Liver (tissue), 9 donors: ENCODE measurements around the gene ASPSCR1. TPM values are rescaled to one million over a fixed set of nuclear protein-coding genes. Genes with fewer than 3 reads are reported as not detected.

ENCODE experiments used
- DNase-seq: peaks from one replicate; pipeline ENCODE4 v3.0.0-alpha.2; 2017; ENCODE audit warnings: low spot score
- H3K27ac ChIP-seq, 2 donors: one replicate each; pipeline ENCODE4 v1.7.0; 2013; ENCODE audit warnings: inconsistent platforms in 2 of 2, low read length in 2 of 2, control low read depth in 1 of 2, low read depth in 1 of 2, mild to moderate bottlenecking in 1 of 2
- H3K27me3 ChIP-seq, 4 donors: one replicate each; pipeline versions ENCODE4 v1.6.1 to v1.7.0; 2013; ENCODE audit warnings: low read length in 3 of 4, inconsistent platforms in 1 of 4, mild to moderate bottlenecking in 1 of 4, moderate library complexity in 1 of 4; ENCODE audit not compliant: control insufficient read depth in 4 of 4, insufficient read depth in 4 of 4
- H3K36me3 ChIP-seq, 4 donors: one replicate each; pipeline versions ENCODE4 v1.6.1 to v1.7.0; 2013; ENCODE audit warnings: low read length in 3 of 4, mild to moderate bottlenecking in 3 of 4, low read depth in 1 of 4, moderate library complexity in 1 of 4; ENCODE audit not compliant: control insufficient read depth in 4 of 4, insufficient read depth in 3 of 4
- H3K4me1 ChIP-seq, 4 donors: one replicate each; pipeline versions ENCODE4 v1.6.1 to v1.7.0; 2013; ENCODE audit warnings: low read length in 3 of 4, mild to moderate bottlenecking in 3 of 4, moderate library complexity in 1 of 4; ENCODE audit not compliant: control insufficient read depth in 4 of 4, insufficient read depth in 4 of 4
- H3K4me3 ChIP-seq, 3 donors: one replicate each; pipeline versions ENCODE4 v1.6.1 to v1.7.0; 2013; ENCODE audit warnings: low read length in 3 of 3, control low read depth in 1 of 3, low read depth in 1 of 3, mild to moderate bottlenecking in 1 of 3
- H3K9ac ChIP-seq, 2 donors: one replicate each; pipeline ENCODE4 v1.7.0; 2013; ENCODE audit warnings: low read length in 2 of 2, mild to moderate bottlenecking in 2 of 2, moderate library complexity in 2 of 2, control low read depth in 1 of 2, low read depth in 1 of 2
- H3K9me3 ChIP-seq, 4 donors: one replicate each; pipeline versions ENCODE4 v1.6.1 to v1.7.0; 2013; ENCODE audit warnings: low read length in 3 of 4; ENCODE audit not compliant: control insufficient read depth in 4 of 4
- CTCF ChIP-seq: fragments of 150-350 bp; IDR thresholded peaks from 2 replicates; pipeline ENCODE4 v1.5.1; 2017; ENCODE audit warnings: improper control_type of control experiment, low read depth, low read length; ENCODE audit not compliant: missing input control
- EGR1 ChIP-seq, 2 donors: IDR thresholded peaks; 2 replicates each; pipeline ENCODE4 v1.6.1; 2016 to 2018; ENCODE audit warnings: antibody characterized with exemption in 2 of 2, low read depth in 2 of 2
- FOXA1 ChIP-seq: IDR thresholded peaks from 2 replicates; pipeline ENCODE4 v1.6.1; 2016; ENCODE audit warnings: antibody characterized with exemption
- FOXA2 ChIP-seq: IDR thresholded peaks from 2 replicates; pipeline ENCODE4 v1.6.1; 2016; ENCODE audit warnings: antibody characterized with exemption
- GABPA ChIP-seq, 2 donors: IDR thresholded peaks in 1 of 2; conservative IDR thresholded peaks in 1 of 2; 2 replicates each; pipeline ENCODE4 v1.6.1; 2016; ENCODE audit warnings: antibody characterized with exemption in 2 of 2, mild to moderate bottlenecking in 1 of 2, moderate library complexity in 1 of 2
- HNF4A ChIP-seq, 2 donors: conservative IDR thresholded peaks; 2 replicates each; pipeline ENCODE4 v1.6.1; 2016; ENCODE audit warnings: antibody characterized with exemption in 2 of 2, mild to moderate bottlenecking in 2 of 2
- HNF4G ChIP-seq: IDR thresholded peaks from 2 replicates; pipeline ENCODE4 v1.6.1; 2016; ENCODE audit warnings: antibody characterized with exemption
- JUND ChIP-seq, 2 donors: IDR thresholded peaks; 2 replicates each; pipeline ENCODE4 v1.6.1; 2016; ENCODE audit warnings: antibody characterized with exemption in 2 of 2
- MAX ChIP-seq: IDR thresholded peaks from 2 replicates; pipeline ENCODE4 v1.6.1; 2016; ENCODE audit warnings: antibody characterized with exemption
- NR2F2 ChIP-seq: IDR thresholded peaks from 2 replicates; pipeline ENCODE4 v1.6.1; 2016; ENCODE audit warnings: antibody characterized with exemption
- RAD21 ChIP-seq, 2 donors: IDR thresholded peaks; 2 replicates each; pipeline ENCODE4 v1.6.1; 2016; ENCODE audit warnings: antibody characterized with exemption in 2 of 2, mild to moderate bottlenecking in 2 of 2
- REST ChIP-seq: IDR thresholded peaks from 2 replicates; pipeline ENCODE4 v1.6.1; 2016; ENCODE audit warnings: antibody characterized with exemption, mild to moderate bottlenecking
- RXRA ChIP-seq, 2 donors: IDR thresholded peaks; 2 replicates each; pipeline ENCODE4 v1.6.1; 2017 to 2018; ENCODE audit warnings: antibody characterized with exemption in 2 of 2, mild to moderate bottlenecking in 1 of 2
- SP1 ChIP-seq: IDR thresholded peaks from 2 replicates; pipeline ENCODE4 v1.6.1; 2018; ENCODE audit warnings: antibody characterized with exemption, mild to moderate bottlenecking
- TAF1 ChIP-seq: conservative IDR thresholded peaks from 2 replicates; pipeline ENCODE4 v1.6.1; 2016; ENCODE audit warnings: antibody characterized with exemption, mild to moderate bottlenecking
- YY1 ChIP-seq: IDR thresholded peaks from 2 replicates; pipeline ENCODE4 v1.6.1; 2016; ENCODE audit warnings: antibody characterized with exemption, mild to moderate bottlenecking
- ZBTB33 ChIP-seq: IDR thresholded peaks from 2 replicates; pipeline ENCODE4 v1.6.1; 2016; ENCODE audit warnings: antibody characterized with exemption
- WGBS: extraction: QIAGEN DNeasy Blood & Tissue Kit; methylation state at CpG from one replicate; pipeline ENCODE4 v1.1.7; 2013; 5-methylcytosine and 5-hydroxymethylcytosine counted together
- polyA plus RNA-seq, 2 donors: library from polyadenylated mRNA; stranded (reverse) in 1 of 2; unstranded in 1 of 2; fragments of 200-250 nt in 1 of 2; fragments of >200 nt in 1 of 2; fragmentation: Nextera tagmentation in 1 of 2; extraction: Ambion mirVana in 1 of 2; gene quantifications; one replicate each; pipeline versions ENCODE4 v1.2.1 to v1.2.3, GENCODE V29; 2013 to 2015
- total RNA-seq, 2 donors: library from RNA; depleted of rRNA; stranded (reverse); fragments of >200 nt; gene quantifications; one replicate each; pipeline ENCODE4 v1.2.3, GENCODE V29; 2014
- TF ChIP-seq, protein P1 (sequence below): IDR thresholded peaks from 2 replicates; pipeline ENCODE4 v1.6.1; 2016; ENCODE audit warnings: antibody characterized with exemption
- donor health status: healthy.
- donor health status: healthy.
- donor health status: healthy.
- donor health status: healthy.
- donor health status: healthy.

Gene ASPSCR1
- total and polyA plus RNA-seq, 4 donors: 17.8 to 26.2 (median 20.4) TPM

DNA sequence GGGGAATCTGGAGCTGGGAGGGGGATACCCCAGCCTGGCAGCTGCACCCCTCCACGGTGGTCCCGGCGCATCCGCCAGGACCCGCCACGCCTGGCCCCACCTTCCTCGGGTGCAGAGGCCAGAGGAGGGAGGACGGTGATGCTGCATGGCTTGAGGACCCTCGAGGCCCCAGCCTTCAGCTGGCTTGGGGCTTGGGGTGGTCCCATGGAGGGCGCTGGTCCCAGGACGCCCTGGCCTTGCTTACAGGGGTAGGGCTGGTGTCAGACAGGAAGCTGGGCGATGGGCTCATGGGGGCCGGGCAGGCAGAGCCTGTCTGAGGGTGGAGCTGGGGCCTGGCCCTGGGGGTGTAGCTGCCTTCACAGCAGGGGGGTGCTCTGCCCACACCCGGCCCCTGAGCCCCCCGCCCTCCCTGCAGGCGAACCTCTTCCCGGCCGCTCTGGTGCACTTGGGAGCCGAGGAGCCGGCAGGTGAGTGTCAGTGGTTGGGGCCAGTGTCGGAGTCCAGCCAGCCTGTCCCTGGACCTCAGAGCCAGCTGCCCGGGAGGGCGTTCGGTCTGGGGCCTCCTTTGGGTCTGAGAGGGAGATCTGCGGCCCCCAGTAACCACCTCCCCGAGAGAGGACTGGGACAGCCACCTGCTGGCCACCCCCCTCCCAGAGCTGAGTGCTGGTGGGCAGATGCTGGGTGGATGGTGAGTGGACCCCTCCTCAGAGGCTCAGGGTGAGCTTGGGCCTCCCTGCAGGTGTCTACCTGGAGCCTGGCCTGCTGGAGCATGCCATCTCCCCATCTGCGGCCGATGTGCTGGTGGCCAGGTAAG is 38.8 kb downstream of the ASPSCR1 start:
- 94% methylated on average over 28 of the region's 28 CpGs for WGBS
- DNase-seq: no peak
- peaks cover 0 to 5% (median 2%) of the 10 kb centered on the region in 4 donors for H3K36me3 ChIP-seq
- H3K27me3 ChIP-seq: no peaks in the 10 kb centered on the region
- H3K4me3 ChIP-seq: no peak overlapping the region
- peaks cover under 1 to 21% (median 11%) of the 10 kb centered on the region in 4 donors for H3K4me1 ChIP-seq
- TF ChIP-seq JUND (IDR thresholded peaks at IDR 0.05) (no peak), CTCF (no peak), GABPA (IDR thresholded peaks at IDR 0.05 in 1 of 2, conservative IDR thresholded peaks at IDR 0.05 in 1 of 2) (no peak), TAF1 (no peak), FOXA2 (no peak), EGR1 (IDR thresholded peaks at IDR 0.05; ENCODE audit: low read depth in 2 of 2) (no peak), RAD21 (IDR thresholded peaks at IDR 0.05) (no peak), MAX (no peak)
- no peak overlapping the region for H3K27ac ChIP-seq
- no peaks in the 10 kb centered on the region for H3K9me3 ChIP-seq
- no peak overlapping the region for H3K9ac ChIP-seq

- Histone ChIP-seq H3K27ac (no peak overlapping the region), H3K36me3 (peaks cover 0 to 2% (median 0%) of the 10 kb centered on the region in 4 donors), H3K9me3 (no peaks in the 10 kb centered on the region), H3K27me3 (no peaks in the 10 kb centered on the region), H3K4me3 (no peak overlapping the region), H3K9ac (no peak overlapping the region), H3K4me1 (peaks cover 4 to 28% (median 18%) of the 10 kb centered on the region in 4 donors)
- TF ChIP-seq GABPA (IDR thresholded peaks at IDR 0.05 in 1 of 2, conservative IDR thresholded peaks at IDR 0.05 in 1 of 2): no peak
- no peak for TF ChIP-seq TAF1
- TF ChIP-seq YY1: no peak
- TF ChIP-seq JUND (IDR thresholded peaks at IDR 0.05): no peak
- TF ChIP-seq MAX: no peak
- TF ChIP-seq ZBTB33: no peak
- TF ChIP-seq FOXA1: no peak
- TF ChIP-seq FOXA2: no peak
- no peak for TF ChIP-seq NR2F2
- no peak for TF ChIP-seq SP1
- no peak for TF ChIP-seq HNF4G
- TF ChIP-seq RXRA (IDR thresholded peaks at IDR 0.05): no peak
- TF ChIP-seq REST: no peak
- no peak for TF ChIP-seq HNF4A (conservative IDR thresholded peaks at IDR 0.05)
- no peak for TF ChIP-seq CTCF
- no peak for TF ChIP-seq RAD21 (IDR thresholded peaks at IDR 0.05)
- TF ChIP-seq EGR1 (IDR thresholded peaks at IDR 0.05; ENCODE audit: low read depth in 2 of 2): no peak
- TF ChIP-seq, protein P1, sequence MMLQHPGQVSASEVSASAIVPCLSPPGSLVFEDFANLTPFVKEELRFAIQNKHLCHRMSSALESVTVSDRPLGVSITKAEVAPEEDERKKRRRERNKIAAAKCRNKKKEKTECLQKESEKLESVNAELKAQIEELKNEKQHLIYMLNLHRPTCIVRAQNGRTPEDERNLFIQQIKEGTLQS: no peak
- WGBS: 90% methylated on average over 24 of the region's 24 CpGs
- DNase-seq: no peak
These were observed 39.5 kb downstream of the ASPSCR1 start for GRCh38 chr17:82016875-82017459.
